Activated naive CD8-positive, alpha-beta T cell treated with anti-CD3 and anti-CD28 coated beads, Interleukin-2, amount 10 ng/mL, durations not matched to agents 7 days and 5 days (primary cell): ENCODE measurements around the gene TMEM121B. TPM values are rescaled to one million over a fixed set of nuclear protein-coding genes. Genes with fewer than 3 reads are reported as not detected.

Experiments used
- ATAC-seq: fragments of 150-1000 bp; cut with Tn5 transposase; one replicate; pipeline ENCODE4 v1.10.0; 2021; ENCODE audit warnings: low read depth, moderate library complexity
- POLR2A ChIA-PET: fragments of 350-600 bp; sonication (Branson Sonifier 250); formaldehyde crosslinking; loops from one replicate; lab custom pipeline; 2021; ENCODE audit warnings: antibody characterized with exemption; lab: Charles Lee
- DNase-seq: peaks from one replicate; pipeline ENCODE4 v3.0.0; 2021
- H3K27ac Mint-ChIP-seq: one replicate; pipeline ENCODE4 v1.8.0; 2022; ENCODE audit warnings: mild to moderate bottlenecking, mixed read lengths
- H3K27me3 Mint-ChIP-seq: one replicate; pipeline ENCODE4 v1.8.0; 2022; ENCODE audit warnings: mild to moderate bottlenecking, moderate library complexity, mixed read lengths
- H3K36me3 Mint-ChIP-seq: one replicate; pipeline ENCODE4 v1.8.0; 2021; ENCODE audit warnings: mild to moderate bottlenecking, mixed read lengths
- H3K4me1 Mint-ChIP-seq: one replicate; pipeline ENCODE4 v1.8.0; 2021; ENCODE audit warnings: mixed read lengths
- H3K4me3 Mint-ChIP-seq: one replicate; pipeline ENCODE4 v1.8.0; 2022; ENCODE audit warnings: mild to moderate bottlenecking, moderate library complexity, mixed read lengths
- H3K9me3 Mint-ChIP-seq: one replicate; pipeline ENCODE4 v1.8.0; 2021; ENCODE audit warnings: mixed read lengths
- total RNA-seq, 2 experiments: library from RNA; stranded (reverse); gene quantifications; one replicate each; pipeline ENCODE4 v1.2.3, GENCODE V29; 2021

Gene TMEM121B
- under 1 TPM; 0.08 to 0.09 TPM for total RNA-seq

GRCh38 chr22:17121233-17122195 is at the start of gene TMEM121B:
TSS of gene TMEM121B (minus strand) at chr22:17121360. CDS start at chr22:17121127, 233 bp downstream.
- H3K27ac Mint-ChIP-seq = no peak within 1 kb of the TSS
- DNase-seq (no peak), ATAC-seq (peak; percentile 18)
- no peaks in the 10 kb centered on the region for H3K9me3 Mint-ChIP-seq
- H3K27me3 Mint-ChIP-seq = peaks cover 29% of the 10 kb centered on the region
- no peaks in the 10 kb centered on the region for H3K36me3 Mint-ChIP-seq
- POLR2A ChIA-PET = interaction anchor here (1.2 kb wide), 1 partner anchor 37 kb away, joined by 4 read pairs; no protein-coding TSS in a partner anchor
- H3K4me3 Mint-ChIP-seq = peak within 1 kb of the TSS; percentile 60
- H3K4me1 Mint-ChIP-seq = peaks cover 24% of the 10 kb centered on the region

DNA sequence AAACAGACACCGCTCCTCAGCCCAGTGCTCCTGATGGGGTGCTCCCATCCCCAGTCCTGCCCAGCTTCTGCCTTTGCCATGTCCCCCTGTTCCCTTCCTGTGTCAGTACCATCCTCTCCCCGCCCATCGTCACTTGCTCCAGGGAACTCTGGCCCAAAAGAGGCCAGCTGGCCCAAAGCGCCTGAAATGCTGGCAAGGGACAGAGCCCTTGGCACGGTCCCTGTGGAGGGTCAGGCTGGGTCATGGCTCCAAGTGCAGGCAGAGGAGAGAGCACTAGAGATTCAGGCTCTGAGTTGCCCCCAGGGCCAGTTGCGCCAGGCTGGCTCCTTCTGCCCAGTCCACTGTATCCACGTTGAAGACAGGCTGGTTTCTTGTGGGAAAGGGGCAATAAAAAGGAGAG is 46.3 kb upstream of the TMEM121B start:
- Mint-ChIP-seq H3K4me3 (no peak overlapping the region), H3K27ac (no peak overlapping the region)

DNA sequence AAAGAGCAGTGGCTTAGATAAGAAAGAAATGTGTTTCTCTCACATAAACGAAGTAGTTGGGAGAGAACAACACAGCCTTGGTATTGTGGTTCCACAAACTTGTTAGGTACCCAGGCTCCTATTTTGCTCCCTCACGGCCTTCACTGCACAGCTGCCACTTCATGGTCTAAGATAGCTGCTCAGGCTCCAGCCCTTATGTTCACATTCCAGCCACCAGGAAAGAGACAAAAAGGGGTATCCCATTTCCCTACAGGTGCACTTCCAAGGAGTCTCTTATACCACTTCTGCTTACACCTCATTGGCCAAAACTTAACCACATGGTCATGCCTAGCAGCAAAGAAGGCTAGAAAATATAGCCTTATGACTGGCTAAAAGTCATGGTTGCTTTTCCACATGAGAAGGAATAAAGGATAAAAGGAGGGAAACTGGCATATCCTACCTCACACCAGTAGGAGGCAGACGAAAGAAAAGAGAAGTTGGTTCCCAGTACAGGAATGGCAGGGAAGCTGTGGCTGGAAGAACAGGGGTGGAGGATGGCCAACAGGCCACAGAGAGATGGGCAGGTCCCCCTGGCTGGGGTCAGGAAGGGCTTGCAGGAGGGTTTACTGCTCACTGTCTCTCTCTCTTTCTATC is 43.3 kb upstream of the TMEM121B start:
- H3K4me1 Mint-ChIP-seq = peaks cover 7% of the 10 kb centered on the region
- no peaks in the 10 kb centered on the region for H3K9me3 Mint-ChIP-seq
- DNase-seq (no peak), ATAC-seq (no peak)
- H3K4me3 Mint-ChIP-seq = no peak overlapping the region
- H3K36me3 Mint-ChIP-seq = no peaks in the 10 kb centered on the region
- peaks cover 5% of the 10 kb centered on the region for H3K27me3 Mint-ChIP-seq
- POLR2A ChIA-PET = no interaction called here
- H3K27ac Mint-ChIP-seq = no peak overlapping the region

More for the DNA sequence above, 46.3 kb upstream of the TMEM121B start:
- no peak for DNase-seq
- no peaks in the 10 kb centered on the region for H3K9me3 Mint-ChIP-seq
- ATAC-seq = no peak
- H3K36me3 Mint-ChIP-seq = no peaks in the 10 kb centered on the region
- H3K27me3 Mint-ChIP-seq = peaks cover 9% of the 10 kb centered on the region
- POLR2A ChIA-PET = interaction anchor here (0.6 to 0.7 kb wide), 2 partner anchors 27 to 565 kb away, joined by 4 read pairs; no protein-coding TSS in a partner anchor
- H3K4me1 Mint-ChIP-seq = peaks cover 5% of the 10 kb centered on the region

- ATAC-seq = no peak
- no peaks in the 10 kb centered on the region for H3K9me3 Mint-ChIP-seq
- POLR2A ChIA-PET = no interaction called here
- DNase-seq = no peak
- peaks cover 4% of the 10 kb centered on the region for H3K27me3 Mint-ChIP-seq
- H3K36me3 Mint-ChIP-seq = no peaks in the 10 kb centered on the region
- H3K27ac Mint-ChIP-seq = no peak overlapping the region
- peaks cover 11% of the 10 kb centered on the region for H3K4me1 Mint-ChIP-seq
- H3K4me3 Mint-ChIP-seq = no peak overlapping the region
These were observed 41.6 kb upstream of the TMEM121B start for GRCh38 chr22:17162731-17163130.

- DNase-seq = no peak
- POLR2A ChIA-PET = interaction anchor here (0.6 kb wide), 1 partner anchor 82 kb away, joined by 3 read pairs; no protein-coding TSS in a partner anchor
These were observed 40.8 kb upstream of the TMEM121B start for GRCh38 chr22:17161991-17162390.

GRCh38 chr22:17159504-17159951 is 38.4 kb upstream of the TMEM121B start:
- POLR2A ChIA-PET = interaction anchor here (1.0 to 3.4 kb wide), 2 partner anchors 12 to 73 kb away, joined by 3 to 12 read pairs; no protein-coding TSS in a partner anchor
- no peak for DNase-seq
- peaks cover 5% of the 10 kb centered on the region for H3K36me3 Mint-ChIP-seq
- H3K4me3 Mint-ChIP-seq = peak overlapping the region; percentile 82
- H3K27ac Mint-ChIP-seq = peak overlapping the region; percentile 73
- ATAC-seq = peak; percentile 32
- no peaks in the 10 kb centered on the region for H3K27me3 Mint-ChIP-seq
- no peaks in the 10 kb centered on the region for H3K9me3 Mint-ChIP-seq
- peaks cover 25% of the 10 kb centered on the region for H3K4me1 Mint-ChIP-seq

More at GRCh38 chr22:17161991-17162390, 40.8 kb upstream of the TMEM121B start:
- no peaks in the 10 kb centered on the region for H3K36me3 Mint-ChIP-seq
- peaks cover 13% of the 10 kb centered on the region for H3K4me1 Mint-ChIP-seq
- H3K9me3 Mint-ChIP-seq = no peaks in the 10 kb centered on the region
- no peak for ATAC-seq
- no peaks in the 10 kb centered on the region for H3K27me3 Mint-ChIP-seq
- H3K27ac Mint-ChIP-seq = no peak overlapping the region
- no peak overlapping the region for H3K4me3 Mint-ChIP-seq

GRCh38 chr22:17158568-17159503 is 37.7 kb upstream of the TMEM121B start, which contains the start of gene HDHD5:
TSS of gene HDHD5 (minus strand) at chr22:17159277. CDS start at chr22:17159251, 26 bp downstream.
- Mint-ChIP-seq H3K27ac (peak within 1 kb of the TSS; percentile 76), H3K4me1 (peaks cover 25% of the 10 kb centered on the region), H3K27me3 (no peaks in the 10 kb centered on the region), H3K4me3 (peak within 1 kb of the TSS; percentile 84), H3K9me3 (no peaks in the 10 kb centered on the region), H3K36me3 (peaks cover 5% of the 10 kb centered on the region)
- DNase-seq = peak; percentile 89
- peak; percentile 85 for ATAC-seq
- POLR2A ChIA-PET = interaction anchor here (0.7 to 3.4 kb wide), 6 partner anchors 13 to 146 kb away, joined by 3 to 12 read pairs (median 4); partner anchors contain the start of gene TMEM121B

DNA sequence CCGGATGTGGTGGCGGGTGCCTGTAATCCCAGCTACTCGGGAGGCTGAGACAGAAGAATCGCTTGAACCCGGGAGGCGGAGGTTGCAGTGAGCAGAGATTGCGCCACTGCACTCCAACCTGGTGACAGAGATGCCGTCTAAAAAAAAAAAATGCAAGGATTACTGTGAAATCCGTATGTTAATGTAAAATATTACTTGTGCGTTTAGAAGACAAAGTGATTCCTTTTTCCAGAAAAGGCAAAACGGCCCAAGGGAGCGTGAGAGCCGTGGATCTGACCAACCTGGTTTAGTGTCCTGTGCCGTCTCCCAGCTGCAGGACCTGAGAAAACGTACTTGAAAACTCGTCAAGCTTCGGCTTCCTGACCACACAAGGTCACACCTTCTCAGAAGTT is 37.0 kb upstream of the TMEM121B start:
- Mint-ChIP-seq H3K27me3 (no peaks in the 10 kb centered on the region), H3K4me1 (peaks cover 25% of the 10 kb centered on the region), H3K4me3 (peak overlapping the region; percentile 84), H3K36me3 (peaks cover 5% of the 10 kb centered on the region), H3K27ac (peak overlapping the region; percentile 76), H3K9me3 (no peaks in the 10 kb centered on the region)
- DNase-seq (no peak), ATAC-seq (no peak)
- POLR2A ChIA-PET = interaction anchor here (0.7 to 3.4 kb wide), 5 partner anchors 13 to 147 kb away, joined by 3 to 12 read pairs (median 5); partner anchors contain the start of gene TMEM121B

DNA sequence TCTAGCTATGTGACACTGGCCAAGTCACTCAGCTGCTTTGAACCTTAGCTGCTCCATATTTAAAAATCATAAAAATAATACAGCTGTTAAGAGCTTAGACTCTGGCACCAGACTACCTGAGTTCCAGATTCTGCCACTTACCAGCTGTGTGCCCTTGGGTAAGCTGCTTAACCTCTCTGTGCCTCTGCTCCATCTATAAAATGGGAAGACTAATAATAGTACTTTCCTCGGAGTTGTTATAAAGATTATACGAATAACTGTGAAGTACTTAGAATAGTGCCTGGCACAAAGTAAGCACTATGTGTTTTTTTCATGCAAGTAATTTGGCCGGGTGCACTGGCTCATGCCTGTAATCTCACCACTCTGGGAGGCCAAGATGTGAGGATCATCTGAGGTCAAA is 36.6 kb upstream of the TMEM121B start:
- DNase-seq (no peak), ATAC-seq (no peak)
- peaks cover 25% of the 10 kb centered on the region for H3K4me1 Mint-ChIP-seq
- peaks cover 5% of the 10 kb centered on the region for H3K36me3 Mint-ChIP-seq
- peak overlapping the region; percentile 84 for H3K4me3 Mint-ChIP-seq
- no peaks in the 10 kb centered on the region for H3K9me3 Mint-ChIP-seq
- peak overlapping the region; percentile 76 for H3K27ac Mint-ChIP-seq
- H3K27me3 Mint-ChIP-seq = no peaks in the 10 kb centered on the region
- POLR2A ChIA-PET = interaction anchor here (0.7 to 1.5 kb wide), 4 partner anchors 36 to 148 kb away, joined by 3 to 6 read pairs (median 4); partner anchors contain the start of gene TMEM121B

- no peak overlapping the region for H3K27ac Mint-ChIP-seq
- no peaks in the 10 kb centered on the region for H3K27me3 Mint-ChIP-seq
- H3K9me3 Mint-ChIP-seq = no peaks in the 10 kb centered on the region
- H3K4me1 Mint-ChIP-seq = peaks cover 30% of the 10 kb centered on the region
- ATAC-seq = no peak
- H3K4me3 Mint-ChIP-seq = peak overlapping the region; percentile 33
- POLR2A ChIA-PET = no interaction called here
- DNase-seq = no peak
- H3K36me3 Mint-ChIP-seq = peaks cover 9% of the 10 kb centered on the region
These were observed 34.8 kb upstream of the TMEM121B start for GRCh38 chr22:17155941-17156340.

DNA sequence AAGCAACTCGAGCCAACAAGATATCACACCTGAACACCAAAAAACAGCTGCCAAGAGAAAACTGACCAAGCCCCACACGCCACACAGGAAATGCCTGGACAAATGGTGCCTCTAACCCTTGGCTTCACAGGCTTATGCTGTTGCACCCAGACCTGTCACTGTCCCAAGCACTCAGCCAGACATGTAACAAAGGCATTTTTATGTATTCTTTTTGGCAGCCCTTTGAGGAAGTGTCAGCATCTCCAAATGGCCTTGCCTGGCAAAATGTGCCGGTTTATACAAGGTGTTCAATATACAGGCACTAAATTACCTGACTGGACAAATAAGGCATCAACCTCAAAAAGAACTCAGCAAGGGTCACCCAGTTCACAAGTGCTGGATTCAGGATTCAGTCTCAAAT is 31.8 kb upstream of the TMEM121B start:
- no peak for ATAC-seq
- no peaks in the 10 kb centered on the region for H3K9me3 Mint-ChIP-seq
- POLR2A ChIA-PET = no interaction called here
- peaks cover 9% of the 10 kb centered on the region for H3K36me3 Mint-ChIP-seq
- H3K4me1 Mint-ChIP-seq = peaks cover 30% of the 10 kb centered on the region
- H3K4me3 Mint-ChIP-seq = no peak overlapping the region
- no peaks in the 10 kb centered on the region for H3K27me3 Mint-ChIP-seq
- H3K27ac Mint-ChIP-seq = no peak overlapping the region
- DNase-seq = no peak

GRCh38 chr22:17152340-17152739 is 31.2 kb upstream of the TMEM121B start:
- POLR2A ChIA-PET = no interaction called here
- Mint-ChIP-seq H3K36me3 (peaks cover 14% of the 10 kb centered on the region), H3K27me3 (no peaks in the 10 kb centered on the region), H3K4me3 (no peak overlapping the region), H3K27ac (no peak overlapping the region), H3K4me1 (peaks cover 28% of the 10 kb centered on the region), H3K9me3 (no peaks in the 10 kb centered on the region)
- ATAC-seq (no peak), DNase-seq (no peak)
